Thyroid gland (tissue), 4 donors: ENCODE results near the gene ARL3.

Source experiments
- CTCF ChIP-seq, 6 experiments: fragments of 200-600 bp in 3 of 6; fragments of 450-650 bp in 3 of 6; sonication (generic) in 3 of 6; IDR thresholded peaks; one replicate each; pipeline ENCODE4 v1.5.1; 2016 to 2019; ENCODE audit warnings: antibody characterized with exemption in 6 of 6, mild to moderate bottlenecking in 2 of 6, inconsistent platforms in 1 of 6, moderate library complexity in 1 of 6
- POLR2A ChIP-seq, 2 donors: fragments of 450-650 bp; IDR thresholded peaks; one replicate each; pipeline ENCODE4 v1.6.1; 2017; ENCODE audit warnings: antibody characterized with exemption in 2 of 2, mild to moderate bottlenecking in 2 of 2, moderate library complexity in 1 of 2

- TF ChIP-seq CTCF (IDR thresholded peaks at IDR 0.05) (no peak), POLR2A (IDR thresholded peaks at IDR 0.05) (no peak)
Observed at GRCh38 chr10:102726274-102726673, 12.1 kb upstream of the ARL3 start.
